Measurements from ENCODE around the gene PPP2R2C.

The PPP2R2C gene

GRCh38 chr4:6421397-6421796 lies 51.0 kb downstream of the PPP2R2C start:
- no peak for DNase-seq

- DNase-seq = no peak
These were observed 51.4 kb downstream of the PPP2R2C start for GRCh38 chr4:6420972-6421371.

- no peak for DNase-seq
These were observed 52.4 kb downstream of the PPP2R2C start for GRCh38 chr4:6420036-6420435.

GRCh38 chr4:6419452-6420028 lies 52.9 kb downstream of the PPP2R2C start:
- DNase-seq = no peak

GRCh38 chr4:6418193-6418755 lies 54.1 kb downstream of the PPP2R2C start:
- no peak for DNase-seq

- DNase-seq = no peak
These were observed 54.8 kb downstream of the PPP2R2C start for GRCh38 chr4:6417516-6418050.

GRCh38 chr4:6416518-6417286 lies 55.7 kb downstream of the PPP2R2C start:
- DNase-seq = no peak

- DNase-seq = no peak
These were observed 57.2 kb downstream of the PPP2R2C start for GRCh38 chr4:6415031-6415705.

- no peak for DNase-seq
These were observed 57.8 kb downstream of the PPP2R2C start for GRCh38 chr4:6414578-6414977.

GRCh38 chr4:6410664-6411063 lies 61.8 kb downstream of the PPP2R2C start:
- DNase-seq = no peak

- DNase-seq = no peak
These were observed 62.3 kb downstream of the PPP2R2C start for GRCh38 chr4:6410068-6410467.

GRCh38 chr4:6409381-6409780 lies 63.0 kb downstream of the PPP2R2C start:
- DNase-seq = no peak

GRCh38 chr4:6408263-6408662 lies 64.2 kb downstream of the PPP2R2C start:
- DNase-seq = no peak

- no peak for DNase-seq
These were observed 67.1 kb downstream of the PPP2R2C start for GRCh38 chr4:6405397-6405706.

- DNase-seq = no peak
These were observed 67.6 kb downstream of the PPP2R2C start for GRCh38 chr4:6404611-6405396.

GRCh38 chr4:6403400-6403685 lies 69.1 kb downstream of the PPP2R2C start:
- DNase-seq = no peak

- no peak for DNase-seq
These were observed 69.6 kb downstream of the PPP2R2C start for GRCh38 chr4:6402566-6403399.

- no peak for DNase-seq
These were observed 70.6 kb downstream of the PPP2R2C start for GRCh38 chr4:6401797-6402196.

- no peak for DNase-seq
These were observed 75.6 kb downstream of the PPP2R2C start for GRCh38 chr4:6396696-6397236.

GRCh38 chr4:6395466-6396228 lies 76.8 kb downstream of the PPP2R2C start:
- no peak for DNase-seq

- DNase-seq = no peak
These were observed 77.7 kb downstream of the PPP2R2C start for GRCh38 chr4:6394671-6395081.

All from CD4-positive, alpha-beta T cell treated with Interleukin-4 for 1 hour (primary cell).